GM21367 (cell line): ENCODE results near the gene PPA1.
"Not testable (repeated sequence)": the region's sequence is repeated elsewhere in the genome, so short reads cannot be mapped to it uniquely, and the experiment has no call there.

ENCODE experiments used
- ATAC-seq: cut with Tn5 transposase; IDR thresholded peaks from one replicate; pipeline ENCODE4 v1.9.1; 2021; ENCODE audit not compliant: unreplicated experiment

The PPA1 gene

GRCh38 chr10:70255329-70256299 lies 22.4 kb upstream of the PPA1 start:
- no peak for ATAC-seq

GRCh38 chr10:70254778-70255328 lies 21.6 kb upstream of the PPA1 start:
- no peak for ATAC-seq

GRCh38 chr10:70253878-70254765 lies 20.9 kb upstream of the PPA1 start:
- ATAC-seq = no peak

- ATAC-seq = no peak
Observed at GRCh38 chr10:70250961-70251680, 17.9 kb upstream of the PPA1 start.

DNA sequence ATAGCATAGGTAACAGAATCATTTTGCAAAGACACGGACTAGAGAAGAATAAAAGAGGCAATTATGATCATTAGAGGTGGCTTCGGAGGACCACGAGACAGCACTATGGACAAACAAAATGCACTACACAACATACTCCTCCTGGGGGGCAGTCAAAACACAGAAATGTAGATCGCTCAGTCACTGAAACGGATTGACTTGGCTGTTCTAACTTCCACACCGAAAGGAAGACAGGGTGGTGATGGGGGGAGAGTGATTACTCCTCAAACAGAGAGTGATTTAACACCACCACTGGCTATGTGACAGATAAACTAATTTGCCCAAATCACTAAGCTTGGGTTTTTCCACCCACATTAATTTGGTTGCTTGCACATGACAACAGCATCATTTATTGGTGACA lies 14.1 kb upstream of the PPA1 start:
- no peak for ATAC-seq

DNA sequence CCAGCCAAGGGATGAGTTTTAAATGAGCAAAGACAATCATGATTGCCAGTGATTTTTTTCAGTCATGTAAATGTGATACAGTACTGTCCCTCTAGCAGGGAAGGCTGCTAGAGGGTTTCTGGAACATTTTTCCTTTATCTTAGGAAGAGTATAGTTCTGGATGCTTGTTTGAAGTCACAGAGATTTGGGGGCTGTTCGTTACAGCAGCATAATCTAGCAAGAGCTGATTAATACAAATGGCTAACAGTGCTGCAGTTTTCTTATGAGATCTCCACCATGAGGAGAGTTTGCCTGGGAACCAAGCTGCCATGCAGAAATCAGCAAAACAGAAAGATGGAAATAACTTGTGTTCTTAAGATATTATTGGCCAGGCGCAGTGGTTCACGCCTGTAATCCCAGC lies 7.9 kb upstream of the PPA1 start:
- no peak for ATAC-seq

DNA sequence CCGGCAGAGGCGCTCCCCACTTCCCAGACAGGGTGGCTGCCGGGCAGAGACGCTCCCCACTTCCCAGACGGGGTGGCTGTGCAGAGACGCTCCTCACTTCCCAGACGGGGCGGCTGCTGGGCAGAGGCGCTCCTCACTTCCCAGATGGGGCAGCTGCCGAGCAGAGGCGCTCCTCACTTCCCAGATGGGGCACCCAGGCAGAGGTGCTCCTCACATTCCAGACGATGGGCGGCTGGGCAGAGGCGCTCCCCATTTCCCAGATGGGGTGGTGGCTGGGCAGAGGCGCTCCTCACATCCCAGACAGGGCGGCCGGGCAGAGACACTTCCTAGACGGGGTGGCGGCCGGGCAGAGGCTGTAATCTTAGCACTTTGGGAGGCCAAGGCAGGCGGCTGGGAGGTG lies 6.8 kb upstream of the PPA1 start:
- not testable (repeated sequence) for ATAC-seq

- not testable (repeated sequence) for ATAC-seq
Observed at GRCh38 chr10:70239077-70239976, 6.1 kb upstream of the PPA1 start.

GRCh38 chr10:70237958-70238536 lies 4.8 kb upstream of the PPA1 start:
- ATAC-seq = not testable (repeated sequence)

GRCh38 chr10:70234668-70235447 lies 1.6 kb upstream of the PPA1 start:
- ATAC-seq = no peak

GRCh38 chr10:70233939-70234300 lies 691 bp upstream of the PPA1 start:
- ATAC-seq = no peak

DNA sequence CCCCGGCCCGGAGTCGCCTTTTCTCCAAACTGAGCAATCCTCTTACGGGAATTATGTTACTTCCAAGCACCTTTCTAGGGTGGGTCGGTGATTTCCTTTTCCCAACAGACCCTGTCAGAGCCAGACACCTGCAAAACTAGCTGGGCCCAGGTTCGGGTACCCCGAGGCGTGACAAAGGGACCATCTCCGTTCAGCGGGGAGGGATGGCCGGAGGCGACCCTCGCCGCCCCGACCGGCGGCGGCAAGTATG lies 445 bp downstream of the PPA1 start:
- no peak for ATAC-seq

DNA sequence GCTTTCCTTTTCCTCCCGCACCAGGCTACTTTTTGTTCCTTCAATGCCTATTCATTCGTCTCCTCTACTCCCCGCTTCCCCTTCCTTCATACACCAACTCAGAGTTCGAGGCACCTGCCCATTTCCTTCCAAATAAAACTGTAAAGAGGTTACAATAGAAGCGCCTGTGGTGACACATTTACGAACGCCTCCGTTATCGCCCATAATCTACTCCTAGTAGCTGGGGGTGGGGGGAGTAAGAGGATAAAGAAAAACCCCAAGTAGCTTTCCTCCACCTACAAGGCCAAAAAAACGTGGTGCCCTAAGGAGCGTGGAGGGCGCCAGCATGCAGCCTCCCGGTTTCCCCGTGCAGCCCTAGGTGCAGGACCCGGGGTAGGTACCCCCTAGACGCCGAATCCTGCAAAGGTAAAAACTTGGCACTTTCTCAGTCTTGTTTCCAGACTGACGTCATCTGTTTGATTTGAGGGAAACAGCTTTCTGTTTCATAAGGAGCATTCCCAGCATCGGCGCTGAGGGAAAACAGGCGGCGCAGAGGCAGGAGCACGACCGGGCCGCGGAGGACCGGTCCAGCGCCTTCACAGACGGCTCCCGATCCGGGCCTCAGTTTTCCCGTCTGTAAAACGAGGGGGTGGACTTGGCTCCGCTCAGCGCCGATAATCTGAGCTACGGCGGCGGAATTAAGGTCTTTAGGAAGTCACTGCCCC lies 922 bp downstream of the PPA1 start:
- ATAC-seq = no peak

GRCh38 chr10:70228491-70228890 lies 4.7 kb downstream of the PPA1 start:
- no peak for ATAC-seq

- ATAC-seq = no peak
Observed at GRCh38 chr10:70227548-70228320, 5.5 kb downstream of the PPA1 start.

DNA sequence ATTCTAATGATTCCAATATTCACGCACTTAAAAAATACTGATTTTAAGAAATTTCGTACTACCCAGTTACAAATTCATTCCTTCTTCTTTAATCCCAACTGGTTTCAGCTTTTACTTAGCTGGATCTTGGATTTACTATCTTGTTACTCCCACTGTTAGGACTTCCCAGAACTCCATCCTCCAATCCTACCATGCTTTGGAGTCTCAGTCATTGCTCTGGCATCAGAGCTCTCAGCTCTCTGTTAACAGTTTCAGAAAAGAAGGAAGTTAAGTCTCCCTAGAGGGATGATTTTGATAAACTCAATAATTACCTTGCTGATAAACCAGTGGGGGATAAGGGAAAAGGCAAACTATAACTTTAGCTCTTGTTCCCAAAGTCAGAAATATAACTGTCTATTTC lies 9.5 kb downstream of the PPA1 start:
- ATAC-seq = no peak

GRCh38 chr10:70222811-70223447 lies 10.3 kb downstream of the PPA1 start:
- not testable (repeated sequence) for ATAC-seq
